ENCODE results near the gene LAMA3.

DNA sequence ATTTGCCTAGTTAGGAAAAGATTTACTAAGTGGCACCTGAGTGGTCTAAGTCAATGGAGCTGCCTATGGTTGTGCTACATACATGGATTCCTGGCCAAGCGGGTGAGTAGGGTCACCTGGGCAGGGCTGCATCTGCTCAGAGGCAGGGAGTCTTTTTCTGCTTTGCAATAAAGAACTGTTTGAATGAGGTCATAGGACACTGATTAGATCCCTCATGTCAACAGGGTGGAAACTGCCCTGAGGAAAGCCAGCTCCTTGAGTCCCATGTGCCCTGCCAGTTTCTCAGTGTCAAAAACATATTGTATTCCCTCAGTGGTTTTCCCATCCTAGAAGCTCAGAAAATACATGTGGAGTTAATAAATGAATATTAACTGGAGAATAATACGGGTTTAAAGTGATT is 4.6 kb downstream of the LAMA3 start:
- TF ChIP-seq ZNF207 (IDR thresholded peaks at IDR 0.05; ENCODE audit: borderline replicate concordance) (no peak), U2AF2 (IDR thresholded peaks at IDR 0.05; ENCODE audit: low read depth, low read length) (no peak), ZNF550 (CRISPR knock-in tag; IDR thresholded peaks at IDR 0.05; ENCODE audit: borderline replicate concordance) (no peak), HNF4A (CRISPR knock-in tag; IDR thresholded peaks at IDR 0.05) (no peak), ZC3H4 (CRISPR knock-in tag; IDR thresholded peaks at IDR 0.05; ENCODE audit: borderline replicate concordance) (no peak), POLR2A (IDR thresholded peaks at IDR 0.05; ENCODE audit: insufficient read depth in 1 of 2, low read depth in 2 of 2, low read length in 2 of 2) (no peak), JUND (CRISPR knock-in tag; IDR thresholded peaks at IDR 0.05) (no peak), HNRNPL (IDR thresholded peaks at IDR 0.05; ENCODE audit: low read depth, low read length) (no peak), RCOR2 (CRISPR knock-in tag; IDR thresholded peaks at IDR 0.05) (no peak)
